Measurements from ENCODE around the gene RNF4. TPM values are rescaled to one million over a fixed set of nuclear protein-coding genes. Genes with fewer than 3 reads are reported as not detected.

The RNF4 gene
- total RNA-seq, 4 donors from 2014 or later: 33.2 to 49.0 (median 40.7) TPM

DNA sequence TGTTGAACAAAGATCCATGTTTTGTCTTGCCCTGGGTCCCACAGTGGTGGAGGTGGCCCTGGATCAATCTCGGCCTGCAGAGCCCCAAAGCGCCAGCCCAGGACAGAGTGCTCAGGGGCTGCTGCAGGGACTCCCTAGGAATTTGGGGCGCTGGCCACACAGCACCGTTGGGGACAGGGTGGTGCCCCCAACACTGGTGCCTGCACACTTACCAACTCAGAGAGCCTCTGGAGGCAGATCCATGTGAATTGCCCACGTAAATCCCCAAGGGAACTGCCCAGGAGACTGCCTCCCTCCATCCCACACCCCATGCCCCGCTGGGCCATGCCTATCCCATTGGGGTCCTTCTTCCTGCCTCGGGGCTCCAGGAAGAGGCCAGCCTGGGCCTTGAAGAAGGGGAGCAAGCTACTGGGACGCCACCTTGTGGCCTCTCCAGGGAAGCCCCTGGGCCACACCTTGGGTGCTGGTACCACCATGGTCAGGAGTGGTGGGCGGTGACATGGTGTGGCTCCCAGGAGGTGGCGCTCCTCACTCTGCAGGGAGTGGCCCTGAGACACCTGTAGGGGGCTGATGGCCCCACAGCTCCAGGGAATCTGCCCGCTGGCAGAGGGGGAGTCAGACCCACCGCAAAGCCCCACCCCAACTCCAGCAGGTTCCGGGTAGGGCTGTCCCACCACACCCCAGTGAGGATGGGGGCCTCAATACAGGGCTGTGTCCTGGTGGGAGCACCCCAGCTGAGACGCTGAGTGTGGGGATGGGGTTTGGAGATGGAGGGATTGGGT is 27.3 kb upstream of the RNF4 start:
- TF ChIP-seq EP300 (IDR thresholded peaks at IDR 0.05) (no peak), POLR2A (IDR thresholded peaks at IDR 0.05; ENCODE audit: low read depth) (no peak), POLR2AphosphoS5 (IDR thresholded peaks at IDR 0.05) (no peak), CTCF (IDR thresholded peaks at IDR 0.05) (peak; percentile 39 to 61 (median 41))
- H3K4me3 ChIP-seq: no peak overlapping the region
- WGBS: 56% methylated on average over 8 of the region's 14 CpGs
- no peak overlapping the region for H3K27ac ChIP-seq (replicated peaks in 1 of 4)
- intact Hi-C loops (cut with DNase I): no loop called here
- DNase-seq (ENCODE audit: extremely low spot score): no peak
- peaks cover 0 to 4% (median 0%) of the 10 kb centered on the region in 4 donors for H3K27me3 ChIP-seq
- H3K4me1 ChIP-seq: peaks cover 0 to 3% (median 0%) of the 10 kb centered on the region in 4 donors
- H3K36me3 ChIP-seq: no peaks in the 10 kb centered on the region
- H3K9me3 ChIP-seq: no peaks in the 10 kb centered on the region

- no peak for DNase-seq (ENCODE audit: extremely low spot score)
- H3K9me3 ChIP-seq: no peaks in the 10 kb centered on the region
- WGBS: 83% methylated on average over 18 of the region's 20 CpGs
- H3K27ac ChIP-seq (replicated peaks in 1 of 4): no peak overlapping the region
- intact Hi-C loops (cut with DNase I): no loop called here
- H3K4me1 ChIP-seq: peaks cover 0 to 3% (median 0%) of the 10 kb centered on the region in 4 donors
- peaks cover 0 to 4% (median 0%) of the 10 kb centered on the region in 4 donors for H3K27me3 ChIP-seq
- TF ChIP-seq POLR2AphosphoS5 (IDR thresholded peaks at IDR 0.05) (no peak), CTCF (IDR thresholded peaks at IDR 0.05) (no peak), POLR2A (IDR thresholded peaks at IDR 0.05; ENCODE audit: low read depth) (no peak), EP300 (IDR thresholded peaks at IDR 0.05) (no peak)
- no peaks in the 10 kb centered on the region for H3K36me3 ChIP-seq
- H3K4me3 ChIP-seq: no peak overlapping the region
Measured at GRCh38 chr4:2442175-2442993, 26.5 kb upstream of the RNF4 start.

DNA sequence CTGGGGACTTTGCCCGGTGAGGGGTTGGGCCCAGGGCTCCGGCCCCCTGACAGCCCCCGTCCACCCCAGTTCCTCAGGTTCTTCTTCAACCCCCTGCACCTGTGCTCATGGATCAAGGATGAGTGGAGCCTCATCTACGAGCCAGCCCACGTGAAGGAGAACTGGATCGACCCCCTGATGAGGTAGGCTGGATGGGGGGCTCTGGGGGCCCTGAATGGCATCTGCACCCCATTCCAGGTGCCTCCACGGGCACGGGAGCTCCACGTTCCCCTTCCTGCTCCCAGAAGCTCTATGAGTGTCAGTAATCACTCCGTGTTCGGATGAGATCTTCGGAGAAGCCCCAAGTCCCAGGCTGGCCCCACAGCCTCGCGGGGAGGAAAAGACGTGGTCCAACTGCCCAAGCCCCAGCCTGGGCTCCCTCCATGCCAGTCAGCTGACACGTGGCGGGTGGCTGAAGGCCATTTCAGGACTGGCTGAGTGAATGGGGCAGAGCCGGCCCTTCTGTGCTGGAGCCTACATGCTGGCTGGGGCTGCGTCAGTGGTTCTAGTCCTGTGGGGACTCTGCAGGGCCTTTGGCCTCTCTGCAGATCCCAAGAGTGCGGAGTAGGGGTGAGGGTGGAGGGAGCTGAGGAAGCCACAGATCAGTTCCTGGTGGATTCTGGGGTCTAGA is 25.7 kb upstream of the RNF4 start:
- Histone ChIP-seq H3K27me3 (peaks cover 0 to 4% (median 0%) of the 10 kb centered on the region in 4 donors), H3K4me1 (peaks cover 0 to 3% (median 0%) of the 10 kb centered on the region in 4 donors), H3K36me3 (no peaks in the 10 kb centered on the region), H3K9me3 (no peaks in the 10 kb centered on the region), H3K4me3 (no peak overlapping the region), H3K27ac (replicated peaks in 1 of 4) (no peak overlapping the region)
- intact Hi-C loops (cut with DNase I): no loop called here
- WGBS: 92% methylated on average over 13 of the region's 20 CpGs
- DNase-seq (ENCODE audit: extremely low spot score): no peak
- TF ChIP-seq POLR2AphosphoS5 (IDR thresholded peaks at IDR 0.05) (no peak), EP300 (IDR thresholded peaks at IDR 0.05) (no peak), CTCF (IDR thresholded peaks at IDR 0.05) (no peak), POLR2A (IDR thresholded peaks at IDR 0.05; ENCODE audit: low read depth) (no peak)

DNA sequence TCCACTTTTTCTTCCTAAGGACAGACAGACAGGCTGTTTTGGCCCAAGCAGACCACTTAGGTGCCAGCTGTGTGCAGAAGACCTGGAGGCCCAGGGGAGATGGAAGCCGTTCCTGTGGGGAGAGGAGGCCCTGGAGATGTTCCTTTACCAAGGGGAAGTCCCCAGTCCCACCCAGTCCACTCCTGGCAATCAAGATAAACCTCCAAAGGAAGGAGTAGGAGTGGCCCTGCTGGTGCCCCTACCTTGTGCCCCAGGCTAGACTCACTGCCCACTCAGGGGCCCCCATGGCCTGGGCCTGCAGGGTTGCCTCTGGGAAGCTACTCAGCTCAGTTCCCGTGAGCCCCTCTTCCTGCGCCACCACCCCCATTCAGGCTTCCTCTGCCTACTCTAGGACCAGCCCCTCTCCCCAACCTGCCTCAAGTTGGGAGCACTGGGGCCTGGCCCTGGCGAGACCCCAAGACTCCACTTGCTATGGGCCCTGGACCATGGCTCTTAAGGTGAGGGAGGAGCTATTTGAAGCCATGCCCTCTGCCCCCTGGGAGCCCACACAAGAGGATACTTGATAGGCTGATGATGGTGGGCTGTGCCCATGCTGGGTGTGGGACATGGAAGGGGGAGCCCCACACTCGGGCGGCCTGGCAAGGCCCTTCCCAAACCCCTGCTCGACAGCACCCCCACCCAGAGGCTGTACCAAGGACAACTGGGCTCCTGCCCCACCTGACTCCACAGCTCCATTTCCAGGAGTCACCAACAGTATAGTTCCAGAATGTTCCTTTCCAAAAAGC is 24.8 kb upstream of the RNF4 start:
- DNase-seq (ENCODE audit: extremely low spot score): no peak
- Histone ChIP-seq H3K27me3 (peaks cover 0 to 4% (median 0%) of the 10 kb centered on the region in 4 donors), H3K4me3 (no peak overlapping the region), H3K36me3 (no peaks in the 10 kb centered on the region), H3K27ac (replicated peaks in 1 of 4) (no peak overlapping the region), H3K9me3 (no peaks in the 10 kb centered on the region), H3K4me1 (peaks cover 0 to 3% (median 0%) of the 10 kb centered on the region in 4 donors)
- WGBS: 98% methylated on average over 5 of the region's 7 CpGs
- intact Hi-C loops (cut with DNase I): no loop called here
- no peak for TF ChIP-seq EP300 (IDR thresholded peaks at IDR 0.05)
- TF ChIP-seq CTCF (IDR thresholded peaks at IDR 0.05): no peak
- no peak for TF ChIP-seq POLR2AphosphoS5 (IDR thresholded peaks at IDR 0.05)
- TF ChIP-seq POLR2A (IDR thresholded peaks at IDR 0.05; ENCODE audit: low read depth): no peak
